HepG2 (cell line): Measurements from ENCODE around the gene PADI2. TPM values are rescaled to one million over a fixed set of nuclear protein-coding genes. Genes with fewer than 3 reads are reported as not detected.

Experiments used
- ATAC-seq: fragments of 200-7000 bp; cut with Tn5 transposase; 3 replicates; pipeline ENCODE4 v1.9.1; 2020; ENCODE audit warnings: mild to moderate bottlenecking, moderate library complexity
- BruUV-seq: library from RNA; stranded (reverse); fragments of 400-500 nt; replicated peaks from 2 replicates; lab custom pipeline; 2021; lab: Mats Ljungman, UMichigan
- CTCF ChIA-PET: fragments of 300-600 bp; formaldehyde crosslinking; extraction: SDS; loops from one replicate; lab custom pipeline; 2021; ENCODE audit warnings: low total read pairs, inconsistent platforms, low intra/inter-chr PET ratio; lab: Yijun Ruan, JAX
- POLR2A ChIA-PET: fragments of 350-600 bp; sonication (Branson Sonifier 250); formaldehyde crosslinking; loops from one replicate; lab custom pipeline; 2020; ENCODE audit warnings: antibody characterized with exemption, inconsistent platforms; lab: Yijun Ruan, JAX
- DNase-seq: peaks from one replicate; pipeline ENCODE4 v3.0.0-alpha.2; 2015; ENCODE audit warnings: low spot score
- FAIRE-seq: peaks from 3 replicates; lab custom pipeline; 2011; peaks lifted over from hg19 to GRCh38; lab: Jason Lieb, UNC
- H2AFZ ChIP-seq: one replicate; pipeline ENCODE4 v1.6.1; 2011; ENCODE audit warnings: low read length, inconsistent platforms
- H3K27ac ChIP-seq: fragments of 300-600 bp; 3 replicates; pipeline ENCODE4 v1.8.0; 2011; ENCODE audit warnings: mixed run types, mild to moderate bottlenecking, mixed read lengths, low read length, inconsistent platforms; ENCODE audit not compliant: insufficient read depth; ENCODE audit errors: extremely low read length
- H3K27me3 ChIP-seq, 2 experiments: fragments of 200-600 bp in 1 of 2; 2 replicates in 1 of 2; 3 replicates in 1 of 2; pipeline versions ENCODE4 v1.6.0 to v1.8.0; 2011; ENCODE audit warnings: low read length in 2 of 2, mild to moderate bottlenecking in 2 of 2, moderate library complexity in 2 of 2, inconsistent platforms in 1 of 2; ENCODE audit not compliant: insufficient read depth in 2 of 2, control insufficient read depth in 1 of 2
- H3K36me3 ChIP-seq, 2 experiments: fragments of 200-600 bp in 1 of 2; replicated peaks in 1 of 2; 2 replicates in 1 of 2; 3 replicates in 1 of 2; pipeline versions ENCODE4 v1.5.1 to v1.8.0; 2011; ENCODE audit warnings: low read length in 2 of 2, inconsistent platforms in 1 of 2; ENCODE audit not compliant: insufficient read depth in 2 of 2, control insufficient read depth in 1 of 2
- H3K4me1 ChIP-seq: 2 replicates; pipeline ENCODE4 v1.5.1; 2012; ENCODE audit warnings: low read length, inconsistent platforms; ENCODE audit not compliant: insufficient read depth
- H3K4me2 ChIP-seq: 2 replicates; pipeline ENCODE4 v1.6.0; 2011; ENCODE audit warnings: low read depth, low read length, inconsistent platforms
- H3K4me3 ChIP-seq, 3 experiments: fragments of 200-600 bp in 1 of 3; sonication (generic), shearing (Covaris generic) in 1 of 3; replicated peaks in 1 of 3; 2 replicates each; pipeline ENCODE4 v1.5.1; 2011 to 2016; ENCODE audit warnings: low read length in 3 of 3, inconsistent platforms in 2 of 3, low read depth in 2 of 3, mild to moderate bottlenecking in 2 of 3, control low read depth in 1 of 3, mixed read lengths in 1 of 3; ENCODE audit not compliant: insufficient read depth in 1 of 3
- H3K79me2 ChIP-seq: one replicate; pipeline ENCODE4 v1.6.1; 2011; ENCODE audit warnings: low read length, inconsistent platforms; ENCODE audit not compliant: insufficient read depth
- H3K9ac ChIP-seq: 2 replicates; pipeline ENCODE4 v1.6.0; 2011; ENCODE audit warnings: mild to moderate bottlenecking, low read depth, low read length, inconsistent platforms; ENCODE audit not compliant: insufficient read depth
- H3K9me3 ChIP-seq: 2 replicates; pipeline ENCODE4 v1.5.1; 2012; ENCODE audit warnings: mild to moderate bottlenecking, low read length
- H4K20me1 ChIP-seq: 2 replicates; pipeline ENCODE4 v1.6.0; 2011; ENCODE audit warnings: inconsistent platforms, mild to moderate bottlenecking, low read length, moderate library complexity; ENCODE audit not compliant: insufficient read depth
- ARID2 ChIP-seq: sonication (generic); formaldehyde crosslinking; IDR thresholded peaks from 2 replicates; pipeline ENCODE4 v1.8.1; 2022; ENCODE audit warnings: mild to moderate bottlenecking, missing genetic modification reagents, borderline replicate concordance
- EHMT2 ChIP-seq: fragments of 200-600 bp; sonication (generic); IDR thresholded peaks from 2 replicates; pipeline ENCODE4 v1.7.0; 2017; ENCODE audit warnings: antibody characterized with exemption, low read depth, low read length, borderline replicate concordance
- FOSL1 ChIP-seq: sonication (generic); formaldehyde crosslinking; IDR thresholded peaks from 2 replicates; pipeline ENCODE4 v1.9.0; 2021; ENCODE audit warnings: missing genetic modification reagents, borderline replicate concordance
- HDAC2 ChIP-seq: sonication (generic); formaldehyde crosslinking; IDR thresholded peaks from 2 replicates; pipeline ENCODE4 v1.4.0; 2020; ENCODE audit warnings: missing genetic modification reagents
- HNF4A ChIP-seq: sonication (generic); formaldehyde crosslinking; IDR thresholded peaks from 2 replicates; pipeline ENCODE4 v1.4.0; 2020; ENCODE audit warnings: missing genetic modification reagents
- KDM5A ChIP-seq: fragments of 200-600 bp; sonication (generic); IDR thresholded peaks from 2 replicates; pipeline ENCODE4 v1.7.0; 2018; ENCODE audit warnings: antibody characterized with exemption, mild to moderate bottlenecking, low read length, borderline replicate concordance
- MAZ ChIP-seq, 2 experiments: sonication (generic) in 1 of 2; formaldehyde crosslinking in 1 of 2; IDR thresholded peaks; 2 replicates each; pipeline versions ENCODE4 v1.5.0 to v1.6.1; 2012 to 2020; ENCODE audit warnings: low read depth in 2 of 2, mild to moderate bottlenecking in 2 of 2, borderline replicate concordance in 1 of 2, improper control_type of control experiment in 1 of 2, low read length in 1 of 2, missing genetic modification reagents in 1 of 2, moderate library complexity in 1 of 2
- PCBP2 ChIP-seq: fragments of 200-400 bp; formaldehyde crosslinking; optimal IDR thresholded peaks from 2 replicates; pipeline ENCODE3; 2018; ENCODE audit warnings: low read length, low read depth; ENCODE audit not compliant: poor library complexity, severe bottlenecking
- ZBTB49 ChIP-seq: sonication (generic); formaldehyde crosslinking; IDR thresholded peaks from 2 replicates; pipeline ENCODE4 v1.4.0; 2020; ENCODE audit warnings: missing genetic modification reagents, borderline replicate concordance
- ZNF205 ChIP-seq: IDR thresholded peaks from 2 replicates; pipeline ENCODE4 v1.6.1; 2018; ENCODE audit warnings: missing biosample characterization, missing genetic modification reagents
- ZNF549 ChIP-seq: sonication (generic); formaldehyde crosslinking; IDR thresholded peaks from 2 replicates; pipeline ENCODE4 v1.5.0; 2020; ENCODE audit warnings: missing genetic modification reagents
- WGBS: methylation state at CpG from one replicate; pipeline ENCODE4 v1.1.6; 2017; ENCODE audit warnings: low lambda C conversion rate; 5-methylcytosine and 5-hydroxymethylcytosine counted together
- in situ Hi-C: cut with HindIII; loops from 2 replicates; pipeline ENCODE4 v1.10.0; 2017; ENCODE audit warnings: low pct_unique_long_range_greater_than_20kb; ENCODE audit not compliant: extremely low pct_ligation_motif_present
- intact Hi-C: fragments of 100-400 bp; cut with micrococcal nuclease; formaldehyde crosslinking; loops from one replicate; pipeline ENCODE4 v1.10.0; 2022; ENCODE audit not compliant: unreplicated experiment
- polyA plus RNA-seq, 8 experiments: library from polyadenylated mRNA; depleted of rRNA in 3 of 8; stranded (reverse) in 7 of 8; unstranded in 1 of 8; fragments of >200 nt; fragmentation: Illumina TruSeq in 4 of 8; extraction: Trizol in 4 of 8; gene quantifications; 2 replicates each; pipeline versions ENCODE4 v1.2.1 to v1.2.3, GENCODE V29; 2011 to 2016; ENCODE audit warnings: low read depth in 4 of 8, missing spikeins in 1 of 8, mixed read lengths in 1 of 8; ENCODE audit not compliant: insufficient read depth in 1 of 8
- total RNA-seq, 5 experiments: library from RNA; depleted of rRNA; stranded (reverse); fragments of >200 nt; fragmentation: Illumina TruSeq; extraction: Trizol; gene quantifications; 2 replicates each; pipeline ENCODE4 v1.2.3, GENCODE V29; 2016; ENCODE audit warnings: low read depth in 1 of 5
- TF ChIP-seq, protein P1 (sequence below): sonication (generic); formaldehyde crosslinking; IDR thresholded peaks from one replicate; pipeline ENCODE4 v1.5.1; 2020; ENCODE audit warnings: mild to moderate bottlenecking, missing genetic modification reagents; ENCODE audit errors: not compliant biosample characterization
- TF ChIP-seq, protein P2 (sequence below): sonication (generic); formaldehyde crosslinking; IDR thresholded peaks from 2 replicates; pipeline ENCODE4 v1.5.0; 2020; ENCODE audit warnings: missing genetic modification reagents

The PADI2 gene
- total and polyA plus RNA-seq, 2 of the 13 experiments (the other 11 are each of a cell fraction or from before 2014, with no cell fraction given): not detected

GRCh38 chr1:17060306-17060749 is 58.9 kb downstream of the PADI2 start:
- Histone ChIP-seq H3K36me3 (no peaks in the 10 kb centered on the region), H3K27ac (no peak overlapping the region), H2AFZ (no peak overlapping the region), H3K4me3 (no peak overlapping the region), H4K20me1 (no peaks in the 10 kb centered on the region), H3K4me1 (peaks cover 11% of the 10 kb centered on the region), H3K9me3 (no peaks in the 10 kb centered on the region), H3K9ac (no peak overlapping the region), H3K27me3 (0 out of 5 replicates have a peak, but pooled peaks cover 0 to 1% of the 10 kb centered on the region in 2 experiments), H3K4me2 (no peak overlapping the region), H3K79me2 (no peaks in the 10 kb centered on the region)
- WGBS: 50% methylated on average over 11 of the region's 11 CpGs
- no TSS peak for BruUV-seq
- POLR2A ChIA-PET: no interaction called here
- CTCF ChIA-PET: interaction anchor here (1.5 to 1.8 kb wide), 2 partner anchors 15 to 276 kb away, joined by 7 to 11 read pairs; no protein-coding TSS in a partner anchor
- in situ Hi-C loops (no loop called here), intact Hi-C loops (no loop called here)
- no peak for DNase-seq
- no peak for ATAC-seq
- no peak for FAIRE-seq
- TF ChIP-seq, protein P1, sequence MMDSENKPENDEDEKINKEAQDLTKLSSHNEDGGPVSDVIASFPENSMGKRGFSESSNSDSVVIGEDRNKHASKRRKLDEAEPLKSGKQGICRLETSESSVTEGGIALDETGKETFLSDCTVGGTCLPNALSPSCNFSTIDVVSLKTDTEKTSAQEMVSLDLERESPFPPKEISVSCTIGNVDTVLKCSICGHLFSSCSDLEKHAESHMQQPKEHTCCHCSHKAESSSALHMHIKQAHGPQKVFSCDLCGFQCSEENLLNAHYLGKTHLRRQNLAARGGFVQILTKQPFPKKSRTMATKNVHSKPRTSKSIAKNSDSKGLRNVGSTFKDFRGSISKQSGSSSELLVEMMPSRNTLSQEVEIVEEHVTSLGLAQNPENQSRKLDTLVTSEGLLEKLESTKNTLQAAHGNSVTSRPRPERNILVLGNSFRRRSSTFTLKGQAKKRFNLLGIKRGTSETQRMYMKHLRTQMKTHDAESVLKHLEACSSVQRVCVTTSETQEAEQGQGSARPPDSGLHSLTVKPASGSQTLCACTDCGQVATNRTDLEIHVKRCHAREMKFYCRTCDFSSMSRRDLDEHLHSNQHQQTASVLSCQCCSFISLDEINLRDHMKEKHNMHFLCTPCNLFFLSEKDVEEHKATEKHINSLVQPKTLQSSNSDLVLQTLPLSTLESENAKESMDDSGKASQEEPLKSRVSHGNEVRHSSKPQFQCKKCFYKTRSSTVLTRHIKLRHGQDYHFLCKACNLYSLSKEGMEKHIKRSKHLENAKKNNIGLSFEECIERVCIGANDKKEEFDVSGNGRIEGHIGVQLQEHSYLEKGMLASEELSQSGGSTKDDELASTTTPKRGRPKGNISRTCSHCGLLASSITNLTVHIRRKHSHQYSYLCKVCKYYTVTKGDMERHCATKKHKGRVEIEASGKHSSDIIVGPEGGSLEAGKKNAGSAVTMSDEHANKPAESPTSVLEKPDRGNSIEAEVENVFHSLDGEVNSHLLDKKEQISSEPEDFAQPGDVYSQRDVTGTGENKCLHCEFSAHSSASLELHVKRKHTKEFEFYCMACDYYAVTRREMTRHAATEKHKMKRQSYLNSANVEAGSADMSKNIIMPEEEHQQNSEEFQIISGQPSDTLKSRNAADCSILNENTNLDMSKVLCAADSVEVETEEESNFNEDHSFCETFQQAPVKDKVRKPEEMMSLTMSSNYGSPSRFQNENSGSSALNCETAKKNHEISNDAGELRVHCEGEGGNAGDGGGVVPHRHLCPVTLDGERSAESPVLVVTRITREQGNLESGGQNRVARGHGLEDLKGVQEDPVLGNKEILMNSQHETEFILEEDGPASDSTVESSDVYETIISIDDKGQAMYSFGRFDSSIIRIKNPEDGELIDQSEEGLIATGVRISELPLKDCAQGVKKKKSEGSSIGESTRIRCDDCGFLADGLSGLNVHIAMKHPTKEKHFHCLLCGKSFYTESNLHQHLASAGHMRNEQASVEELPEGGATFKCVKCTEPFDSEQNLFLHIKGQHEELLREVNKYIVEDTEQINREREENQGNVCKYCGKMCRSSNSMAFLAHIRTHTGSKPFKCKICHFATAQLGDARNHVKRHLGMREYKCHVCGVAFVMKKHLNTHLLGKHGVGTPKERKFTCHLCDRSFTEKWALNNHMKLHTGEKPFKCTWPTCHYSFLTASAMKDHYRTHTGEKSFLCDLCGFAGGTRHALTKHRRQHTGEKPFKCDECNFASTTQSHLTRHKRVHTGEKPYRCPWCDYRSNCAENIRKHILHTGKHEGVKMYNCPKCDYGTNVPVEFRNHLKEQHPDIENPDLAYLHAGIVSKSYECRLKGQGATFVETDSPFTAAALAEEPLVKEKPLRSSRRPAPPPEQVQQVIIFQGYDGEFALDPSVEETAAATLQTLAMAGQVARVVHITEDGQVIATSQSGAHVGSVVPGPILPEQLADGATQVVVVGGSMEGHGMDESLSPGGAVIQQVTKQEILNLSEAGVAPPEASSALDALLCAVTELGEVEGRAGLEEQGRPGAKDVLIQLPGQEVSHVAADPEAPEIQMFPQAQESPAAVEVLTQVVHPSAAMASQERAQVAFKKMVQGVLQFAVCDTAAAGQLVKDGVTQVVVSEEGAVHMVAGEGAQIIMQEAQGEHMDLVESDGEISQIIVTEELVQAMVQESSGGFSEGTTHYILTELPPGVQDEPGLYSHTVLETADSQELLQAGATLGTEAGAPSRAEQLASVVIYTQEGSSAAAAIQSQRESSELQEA (CRISPR knock-in tag): no peak
- TF ChIP-seq ARID2 (CRISPR knock-in tag) (no peak), PCBP2 (no peak), FOSL1 (no peak), MAZ (IDR thresholded peaks at IDR 0.05; ENCODE audit: borderline replicate concordance, low read depth, low read length) (no peak), MAZ (CRISPR knock-in tag; IDR thresholded peaks at IDR 0.05; ENCODE audit: low read depth) (no peak), ZBTB49 (no peak), ZNF549 (CRISPR knock-in tag) (no peak), KDM5A (no peak), ZNF205 (no peak), HNF4A (CRISPR knock-in tag) (no peak), EHMT2 (no peak), HDAC2 (CRISPR knock-in tag) (no peak)
- TF ChIP-seq, protein P2, sequence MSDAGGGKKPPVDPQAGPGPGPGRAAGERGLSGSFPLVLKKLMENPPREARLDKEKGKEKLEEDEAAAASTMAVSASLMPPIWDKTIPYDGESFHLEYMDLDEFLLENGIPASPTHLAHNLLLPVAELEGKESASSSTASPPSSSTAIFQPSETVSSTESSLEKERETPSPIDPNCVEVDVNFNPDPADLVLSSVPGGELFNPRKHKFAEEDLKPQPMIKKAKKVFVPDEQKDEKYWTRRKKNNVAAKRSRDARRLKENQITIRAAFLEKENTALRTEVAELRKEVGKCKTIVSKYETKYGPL (CRISPR knock-in tag): no peak
